Body of pancreas (tissue), 4 donors: ENCODE data around the gene FOXO1.

ENCODE experiments used
- POLR2A ChIP-seq, 3 donors: fragments of 450-650 bp; IDR thresholded peaks; one replicate each; pipeline ENCODE4 v1.6.1; 2016; ENCODE audit warnings: antibody characterized with exemption in 3 of 3, mild to moderate bottlenecking in 2 of 3
- TF ChIP-seq, protein P1 (sequence below), 7 experiments: fragments of 450-650 bp in 4 of 7; fragments of 200-600 bp in 3 of 7; sonication (generic) in 3 of 7; IDR thresholded peaks; one replicate each; pipeline ENCODE4 v1.5.1; 2016 to 2019; ENCODE audit warnings: antibody characterized with exemption in 7 of 7

DNA sequence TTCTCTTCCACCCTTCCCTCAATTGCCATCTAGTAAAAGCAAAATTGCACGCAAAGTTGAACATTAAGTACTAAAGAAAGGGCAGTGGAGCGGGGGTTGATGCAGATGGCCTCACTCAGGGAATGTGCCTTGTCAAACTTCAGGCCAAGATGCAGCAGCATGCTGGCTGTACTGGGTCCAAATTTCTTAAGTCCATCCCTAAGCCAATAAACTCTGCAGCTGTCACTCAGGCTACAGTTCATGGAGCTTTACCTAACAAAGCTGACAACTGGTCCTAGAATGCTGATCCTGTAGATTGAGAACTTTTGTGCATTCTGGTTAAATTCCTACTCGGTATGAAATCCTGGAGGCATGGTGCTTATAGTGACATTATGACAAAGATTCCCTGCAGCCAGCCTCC is 88.4 kb downstream of the FOXO1 start:
- TF ChIP-seq, protein P1, sequence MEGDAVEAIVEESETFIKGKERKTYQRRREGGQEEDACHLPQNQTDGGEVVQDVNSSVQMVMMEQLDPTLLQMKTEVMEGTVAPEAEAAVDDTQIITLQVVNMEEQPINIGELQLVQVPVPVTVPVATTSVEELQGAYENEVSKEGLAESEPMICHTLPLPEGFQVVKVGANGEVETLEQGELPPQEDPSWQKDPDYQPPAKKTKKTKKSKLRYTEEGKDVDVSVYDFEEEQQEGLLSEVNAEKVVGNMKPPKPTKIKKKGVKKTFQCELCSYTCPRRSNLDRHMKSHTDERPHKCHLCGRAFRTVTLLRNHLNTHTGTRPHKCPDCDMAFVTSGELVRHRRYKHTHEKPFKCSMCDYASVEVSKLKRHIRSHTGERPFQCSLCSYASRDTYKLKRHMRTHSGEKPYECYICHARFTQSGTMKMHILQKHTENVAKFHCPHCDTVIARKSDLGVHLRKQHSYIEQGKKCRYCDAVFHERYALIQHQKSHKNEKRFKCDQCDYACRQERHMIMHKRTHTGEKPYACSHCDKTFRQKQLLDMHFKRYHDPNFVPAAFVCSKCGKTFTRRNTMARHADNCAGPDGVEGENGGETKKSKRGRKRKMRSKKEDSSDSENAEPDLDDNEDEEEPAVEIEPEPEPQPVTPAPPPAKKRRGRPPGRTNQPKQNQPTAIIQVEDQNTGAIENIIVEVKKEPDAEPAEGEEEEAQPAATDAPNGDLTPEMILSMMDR (IDR thresholded peaks at IDR 0.05): no peak
- TF ChIP-seq POLR2A (IDR thresholded peaks at IDR 0.05): no peak
